GM12875 (cell line): ENCODE results near the gene POSTN.

Experiments
- H3K4me3 ChIP-seq: one replicate; pipeline ENCODE4 v1.5.1; 2011; ENCODE audit warnings: low read depth, low read length, control low read depth
- TF ChIP-seq, protein P1 (sequence below): IDR thresholded peaks from 2 replicates; pipeline ENCODE4 v1.5.1; 2011; ENCODE audit warnings: low read depth, mild to moderate bottlenecking, control low read depth, inconsistent platforms, low read length, moderate library complexity, borderline replicate concordance; ENCODE audit not compliant: insufficient read depth

POSTN gene

DNA sequence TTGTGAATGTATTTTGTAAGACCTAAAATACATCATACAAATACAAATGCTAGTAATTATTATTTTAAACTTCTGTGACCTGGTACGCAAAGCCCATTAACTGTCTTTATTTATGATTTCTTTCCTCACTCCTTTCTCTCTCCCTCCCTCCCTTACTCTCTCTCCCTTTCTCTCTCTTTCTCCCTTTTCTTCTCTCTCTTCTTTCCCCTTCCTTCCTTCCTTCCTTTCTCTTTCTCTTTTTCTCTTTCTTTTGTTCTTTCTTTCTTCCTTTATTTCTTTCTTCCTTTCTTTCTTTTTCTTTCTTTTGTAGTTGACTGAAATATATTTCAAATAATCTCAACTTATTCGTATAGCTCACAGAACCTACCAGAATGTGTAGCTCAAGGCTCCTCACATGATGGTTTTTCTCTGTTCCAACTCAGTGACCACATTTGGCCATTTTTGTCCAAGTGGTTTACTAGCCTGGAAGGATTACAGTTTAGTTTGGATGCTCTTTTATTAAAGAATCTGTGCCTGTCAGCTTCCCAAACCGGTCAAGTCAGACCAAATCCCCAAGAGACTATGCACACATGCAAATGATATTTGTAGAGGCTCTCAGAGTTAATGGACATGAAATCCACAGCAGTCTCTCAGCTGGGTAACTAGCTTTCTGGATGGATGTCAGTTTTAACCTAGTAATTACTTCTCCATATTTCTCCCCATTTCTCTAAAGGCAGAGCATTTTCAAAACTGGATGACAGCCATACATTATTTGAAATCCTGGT, 71.7 kb downstream of the POSTN start:
- TF ChIP-seq, protein P1, sequence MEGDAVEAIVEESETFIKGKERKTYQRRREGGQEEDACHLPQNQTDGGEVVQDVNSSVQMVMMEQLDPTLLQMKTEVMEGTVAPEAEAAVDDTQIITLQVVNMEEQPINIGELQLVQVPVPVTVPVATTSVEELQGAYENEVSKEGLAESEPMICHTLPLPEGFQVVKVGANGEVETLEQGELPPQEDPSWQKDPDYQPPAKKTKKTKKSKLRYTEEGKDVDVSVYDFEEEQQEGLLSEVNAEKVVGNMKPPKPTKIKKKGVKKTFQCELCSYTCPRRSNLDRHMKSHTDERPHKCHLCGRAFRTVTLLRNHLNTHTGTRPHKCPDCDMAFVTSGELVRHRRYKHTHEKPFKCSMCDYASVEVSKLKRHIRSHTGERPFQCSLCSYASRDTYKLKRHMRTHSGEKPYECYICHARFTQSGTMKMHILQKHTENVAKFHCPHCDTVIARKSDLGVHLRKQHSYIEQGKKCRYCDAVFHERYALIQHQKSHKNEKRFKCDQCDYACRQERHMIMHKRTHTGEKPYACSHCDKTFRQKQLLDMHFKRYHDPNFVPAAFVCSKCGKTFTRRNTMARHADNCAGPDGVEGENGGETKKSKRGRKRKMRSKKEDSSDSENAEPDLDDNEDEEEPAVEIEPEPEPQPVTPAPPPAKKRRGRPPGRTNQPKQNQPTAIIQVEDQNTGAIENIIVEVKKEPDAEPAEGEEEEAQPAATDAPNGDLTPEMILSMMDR: no peak
- H3K4me3 ChIP-seq: no peak overlapping the region

DNA sequence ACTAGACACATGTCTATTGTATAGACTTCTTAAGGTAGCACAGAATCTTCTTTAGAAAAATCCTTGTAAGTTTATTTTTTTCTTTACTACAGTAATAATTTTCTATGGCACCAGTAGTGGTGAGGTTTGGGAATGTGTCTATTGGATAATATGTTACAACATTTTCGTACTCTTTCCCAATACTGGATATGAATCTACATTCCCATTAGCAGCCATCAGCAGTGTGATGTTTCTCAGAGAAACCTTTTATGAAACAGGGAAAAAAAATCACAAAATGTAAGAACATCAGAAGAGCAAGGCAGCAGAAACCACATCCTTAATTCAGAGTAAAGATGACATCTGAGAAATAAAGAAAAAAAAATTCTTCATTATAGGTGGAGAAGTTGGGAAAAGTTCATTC, 83.3 kb downstream of the POSTN start:
- TF ChIP-seq, protein P1: no peak
- H3K4me3 ChIP-seq: no peak overlapping the region
